ENCODE measurements around the gene WSCD1.

The WSCD1 gene

GRCh38 chr17:6046431-6046830, 23.7 kb upstream of the WSCD1 start:
- no peak for TF ChIP-seq CTCF (IDR thresholded peaks at IDR 0.05; ENCODE audit: extremely low read depth, missing control alignments)
- no peak for DNase-seq (ENCODE audit: low spot score)

- TF ChIP-seq CTCF (IDR thresholded peaks at IDR 0.05; ENCODE audit: extremely low read depth, missing control alignments), result no peak
These were observed 23.2 kb upstream of the WSCD1 start for GRCh38 chr17:6046931-6047330.

GRCh38 chr17:6047966-6048365, 22.2 kb upstream of the WSCD1 start:
- DNase-seq (ENCODE audit: low spot score), result no peak
- no peak for TF ChIP-seq CTCF (IDR thresholded peaks at IDR 0.05; ENCODE audit: extremely low read depth, missing control alignments)

More at GRCh38 chr17:6046931-6047330, 23.2 kb upstream of the WSCD1 start:
- no peak for DNase-seq (ENCODE audit: low spot score)

GRCh38 chr17:6048486-6048885, 21.7 kb upstream of the WSCD1 start:
- no peak for TF ChIP-seq CTCF (IDR thresholded peaks at IDR 0.05; ENCODE audit: extremely low read depth, missing control alignments)
- no peak for DNase-seq (ENCODE audit: low spot score)

GRCh38 chr17:6052926-6053325, 17.3 kb upstream of the WSCD1 start:
- no peak for DNase-seq (ENCODE audit: low spot score)
- TF ChIP-seq CTCF (IDR thresholded peaks at IDR 0.05; ENCODE audit: extremely low read depth, missing control alignments), result no peak

GRCh38 chr17:6054372-6054771, 15.8 kb upstream of the WSCD1 start:
- TF ChIP-seq CTCF (IDR thresholded peaks at IDR 0.05; ENCODE audit: extremely low read depth, missing control alignments), result no peak
- DNase-seq (ENCODE audit: low spot score), result no peak

GRCh38 chr17:6056104-6056503, 14.1 kb upstream of the WSCD1 start:
- TF ChIP-seq CTCF (IDR thresholded peaks at IDR 0.05; ENCODE audit: extremely low read depth, missing control alignments), result no peak
- DNase-seq (ENCODE audit: low spot score), result no peak
